Measurements from ENCODE around the gene MYO7B. TPM values are rescaled to one million over a fixed set of nuclear protein-coding genes. Genes with fewer than 3 reads are reported as not detected.

MYO7B gene
- total and polyA plus RNA-seq, 2 experiments from 2014 or later = 17.6 to 20.1 TPM

- H3K36me3 ChIP-seq (replicated peaks; ENCODE audit: insufficient read depth, low read depth) = no peaks in the 10 kb centered on the region
- no peaks in the 10 kb centered on the region for H3K9me3 ChIP-seq (ENCODE audit: low read depth)
- H3K9me2 ChIP-seq (replicated peaks; ENCODE audit: insufficient read depth) = no peaks in the 10 kb centered on the region
- no peak for DNase-seq (ENCODE audit: low spot score)
- H3K27me3 ChIP-seq = no peaks in the 10 kb centered on the region
- no peaks in the 10 kb centered on the region for H4K20me1 ChIP-seq (ENCODE audit: insufficient read depth, poor library complexity, severe bottlenecking)
- H3K4me2 ChIP-seq = no peak overlapping the region
- H2AFZ ChIP-seq = no peak overlapping the region
- no peak overlapping the region for H3K27ac ChIP-seq
- no peak overlapping the region for H3K4me3 ChIP-seq
- no peaks in the 10 kb centered on the region for H3K79me2 ChIP-seq
- TF ChIP-seq EZH2 (IDR thresholded peaks at IDR 0.05; ENCODE audit: borderline replicate concordance) (no peak), EZH2phosphoT487 (IDR thresholded peaks at IDR 0.05; ENCODE audit: low read depth, severe bottlenecking, unreplicated experiment) (no peak)
- TF ChIP-seq, protein P1, sequence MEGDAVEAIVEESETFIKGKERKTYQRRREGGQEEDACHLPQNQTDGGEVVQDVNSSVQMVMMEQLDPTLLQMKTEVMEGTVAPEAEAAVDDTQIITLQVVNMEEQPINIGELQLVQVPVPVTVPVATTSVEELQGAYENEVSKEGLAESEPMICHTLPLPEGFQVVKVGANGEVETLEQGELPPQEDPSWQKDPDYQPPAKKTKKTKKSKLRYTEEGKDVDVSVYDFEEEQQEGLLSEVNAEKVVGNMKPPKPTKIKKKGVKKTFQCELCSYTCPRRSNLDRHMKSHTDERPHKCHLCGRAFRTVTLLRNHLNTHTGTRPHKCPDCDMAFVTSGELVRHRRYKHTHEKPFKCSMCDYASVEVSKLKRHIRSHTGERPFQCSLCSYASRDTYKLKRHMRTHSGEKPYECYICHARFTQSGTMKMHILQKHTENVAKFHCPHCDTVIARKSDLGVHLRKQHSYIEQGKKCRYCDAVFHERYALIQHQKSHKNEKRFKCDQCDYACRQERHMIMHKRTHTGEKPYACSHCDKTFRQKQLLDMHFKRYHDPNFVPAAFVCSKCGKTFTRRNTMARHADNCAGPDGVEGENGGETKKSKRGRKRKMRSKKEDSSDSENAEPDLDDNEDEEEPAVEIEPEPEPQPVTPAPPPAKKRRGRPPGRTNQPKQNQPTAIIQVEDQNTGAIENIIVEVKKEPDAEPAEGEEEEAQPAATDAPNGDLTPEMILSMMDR (IDR thresholded peaks at IDR 0.05; ENCODE audit: poor library complexity) = no peak
- no peaks in the 10 kb centered on the region for H3K4me1 ChIP-seq (ENCODE audit: insufficient read depth)
- 98% methylated on average over 5 of the region's 5 CpGs for WGBS (ENCODE audit: low lambda C conversion rate, missing lambda C conversion rate)
These were observed 52.8 kb downstream of the MYO7B start for GRCh38 chr2:127588241-127588640.

- no peak for DNase-seq (ENCODE audit: low spot score)
- Histone ChIP-seq H3K79me2 (no peaks in the 10 kb centered on the region), H3K36me3 (replicated peaks; ENCODE audit: insufficient read depth, low read depth) (no peaks in the 10 kb centered on the region), H3K27ac (no peak overlapping the region), H4K20me1 (ENCODE audit: insufficient read depth, poor library complexity, severe bottlenecking) (no peaks in the 10 kb centered on the region), H3K9me3 (ENCODE audit: low read depth) (no peaks in the 10 kb centered on the region), H3K4me1 (ENCODE audit: insufficient read depth) (no peaks in the 10 kb centered on the region), H3K27me3 (no peaks in the 10 kb centered on the region), H3K9me2 (replicated peaks; ENCODE audit: insufficient read depth) (no peaks in the 10 kb centered on the region), H3K4me2 (no peak overlapping the region), H2AFZ (no peak overlapping the region), H3K4me3 (no peak overlapping the region)
- WGBS (ENCODE audit: low lambda C conversion rate, missing lambda C conversion rate) = no CpG with 5 or more reads among the region's 3 CpGs
- TF ChIP-seq EZH2 (IDR thresholded peaks at IDR 0.05; ENCODE audit: borderline replicate concordance) (no peak), EZH2phosphoT487 (IDR thresholded peaks at IDR 0.05; ENCODE audit: low read depth, severe bottlenecking, unreplicated experiment) (no peak)
- TF ChIP-seq, protein P1 (IDR thresholded peaks at IDR 0.05; ENCODE audit: poor library complexity) = no peak
These were observed 53.9 kb downstream of the MYO7B start for GRCh38 chr2:127589358-127589757.

- TF ChIP-seq, protein P1 (IDR thresholded peaks at IDR 0.05; ENCODE audit: poor library complexity) = no peak
- TF ChIP-seq EZH2phosphoT487 (IDR thresholded peaks at IDR 0.05; ENCODE audit: low read depth, severe bottlenecking, unreplicated experiment) (no peak), EZH2 (IDR thresholded peaks at IDR 0.05; ENCODE audit: borderline replicate concordance) (no peak)
- no peaks in the 10 kb centered on the region for H3K36me3 ChIP-seq (replicated peaks; ENCODE audit: insufficient read depth, low read depth)
- WGBS (ENCODE audit: low lambda C conversion rate, missing lambda C conversion rate) = 85% methylated on average over 4 of the region's 5 CpGs
These were observed 54.4 kb downstream of the MYO7B start for GRCh38 chr2:127589841-127590240.

More at GRCh38 chr2:127589841-127590240, 54.4 kb downstream of the MYO7B start:
- Histone ChIP-seq H2AFZ (no peak overlapping the region), H4K20me1 (ENCODE audit: insufficient read depth, poor library complexity, severe bottlenecking) (no peaks in the 10 kb centered on the region), H3K9me3 (ENCODE audit: low read depth) (no peaks in the 10 kb centered on the region), H3K9me2 (replicated peaks; ENCODE audit: insufficient read depth) (no peaks in the 10 kb centered on the region), H3K79me2 (no peaks in the 10 kb centered on the region), H3K4me3 (no peak overlapping the region), H3K27me3 (no peaks in the 10 kb centered on the region), H3K4me1 (ENCODE audit: insufficient read depth) (no peaks in the 10 kb centered on the region), H3K27ac (no peak overlapping the region), H3K4me2 (no peak overlapping the region)
- DNase-seq (ENCODE audit: low spot score) = no peak

Data from hepatocyte (in vitro differentiated cells).